Stimulated activated CD8-positive, alpha-beta memory T cell treated with anti-CD3 and anti-CD28 coated beads, Interleukin-4, amount 100 ng/mL, for 4 hours (primary cell): ENCODE data around the gene PREX1.

Experiments used
- DNase-seq, 2 donors: peaks; one replicate each; pipeline ENCODE4 v3.0.0-alpha.2; 2020; ENCODE audit warnings: low read depth in 2 of 2, low spot score in 1 of 2

The PREX1 gene

DNA sequence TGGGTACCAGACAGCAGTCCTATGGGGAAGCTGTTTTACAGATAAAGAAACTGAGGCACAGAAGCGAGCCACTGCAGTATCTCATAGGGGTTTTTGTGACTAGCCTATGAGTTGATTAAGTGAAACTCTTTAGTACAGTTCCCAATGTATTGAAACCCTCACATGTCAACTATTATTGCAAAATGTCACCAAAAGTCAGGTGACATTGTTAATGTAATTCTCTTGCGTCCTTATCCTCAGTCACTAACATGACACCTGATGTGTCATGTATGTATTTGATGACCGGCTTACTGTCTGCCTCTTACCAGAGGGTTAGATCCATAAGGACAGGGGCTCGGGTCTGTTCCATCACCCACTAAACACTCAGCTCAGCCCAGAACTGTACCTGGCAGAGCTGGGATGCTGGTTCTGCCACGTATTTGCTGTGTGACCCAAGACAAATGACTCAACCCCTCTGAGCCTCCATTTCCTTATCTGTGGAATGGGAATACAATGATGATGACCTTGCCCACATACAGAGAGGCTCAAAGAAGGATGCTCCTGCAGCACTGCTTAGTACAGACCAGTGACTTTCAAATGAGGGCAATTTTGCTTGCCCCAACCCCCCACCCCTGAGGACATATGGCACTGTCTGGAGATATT, 32.9 kb downstream of the PREX1 start:
- no peak for DNase-seq

GRCh38 chr20:48794360-48794759, 33.4 kb downstream of the PREX1 start:
- DNase-seq, result no peak

GRCh38 chr20:48793776-48794175, 34.0 kb downstream of the PREX1 start:
- DNase-seq, result no peak

DNA sequence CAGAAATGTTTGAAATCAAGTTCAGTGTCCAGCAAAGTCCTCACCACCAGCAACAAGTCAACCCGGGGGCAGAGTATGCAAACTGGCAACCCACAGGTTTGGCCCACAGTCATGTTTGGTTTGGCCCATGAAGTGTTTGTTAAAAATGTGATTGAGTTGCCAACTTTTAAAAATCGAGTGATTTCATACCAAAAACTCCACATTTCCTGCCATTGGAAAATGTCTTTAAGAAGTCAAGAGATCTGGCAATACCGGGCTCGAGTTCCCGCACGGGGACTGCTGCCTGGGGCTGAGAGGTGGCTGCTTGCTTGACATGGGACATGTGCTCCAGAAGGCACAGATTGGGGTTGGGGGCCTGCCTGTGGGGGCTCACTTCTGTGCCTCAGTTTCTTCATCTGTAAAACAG, 36.1 kb downstream of the PREX1 start:
- no peak for DNase-seq

- no peak for DNase-seq
Measured at GRCh38 chr20:48791014-48791413, 36.8 kb downstream of the PREX1 start.

- no peak for DNase-seq
Measured at GRCh38 chr20:48790473-48791003, 37.3 kb downstream of the PREX1 start.

- DNase-seq, result no peak
Measured at GRCh38 chr20:48789781-48790472, 37.9 kb downstream of the PREX1 start.

GRCh38 chr20:48789185-48789668, 38.6 kb downstream of the PREX1 start:
- no peak for DNase-seq

DNA sequence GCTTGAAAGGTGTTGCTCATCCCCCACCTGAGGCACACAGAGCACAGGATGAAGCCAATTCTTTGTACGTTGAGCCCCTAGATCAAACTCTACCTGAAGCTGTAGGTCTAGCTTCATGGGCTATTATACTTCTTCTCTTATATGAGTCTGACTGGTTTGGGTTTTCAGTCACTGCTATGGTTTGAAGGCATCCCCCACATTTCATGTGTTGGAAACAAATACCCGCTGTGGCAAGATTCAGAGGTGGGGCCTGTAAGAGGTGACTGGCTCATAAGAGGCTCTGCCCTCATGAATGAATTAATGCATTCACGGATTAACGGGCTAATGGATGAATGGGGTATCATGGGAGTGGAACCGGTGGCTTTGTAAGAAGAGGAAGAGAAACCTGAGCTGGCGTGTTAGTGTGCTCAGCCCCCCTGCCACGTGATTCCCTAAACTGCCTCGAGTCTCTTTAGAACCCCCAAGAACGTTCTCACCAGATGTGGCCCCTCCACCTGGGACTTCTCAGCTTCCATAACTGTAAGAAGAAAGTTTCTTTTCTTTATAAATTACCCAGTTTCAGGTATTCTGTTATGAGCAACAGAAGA, 39.2 kb downstream of the PREX1 start:
- DNase-seq, result no peak

- no peak for DNase-seq
Measured at GRCh38 chr20:48787861-48788375, 39.9 kb downstream of the PREX1 start.

DNA sequence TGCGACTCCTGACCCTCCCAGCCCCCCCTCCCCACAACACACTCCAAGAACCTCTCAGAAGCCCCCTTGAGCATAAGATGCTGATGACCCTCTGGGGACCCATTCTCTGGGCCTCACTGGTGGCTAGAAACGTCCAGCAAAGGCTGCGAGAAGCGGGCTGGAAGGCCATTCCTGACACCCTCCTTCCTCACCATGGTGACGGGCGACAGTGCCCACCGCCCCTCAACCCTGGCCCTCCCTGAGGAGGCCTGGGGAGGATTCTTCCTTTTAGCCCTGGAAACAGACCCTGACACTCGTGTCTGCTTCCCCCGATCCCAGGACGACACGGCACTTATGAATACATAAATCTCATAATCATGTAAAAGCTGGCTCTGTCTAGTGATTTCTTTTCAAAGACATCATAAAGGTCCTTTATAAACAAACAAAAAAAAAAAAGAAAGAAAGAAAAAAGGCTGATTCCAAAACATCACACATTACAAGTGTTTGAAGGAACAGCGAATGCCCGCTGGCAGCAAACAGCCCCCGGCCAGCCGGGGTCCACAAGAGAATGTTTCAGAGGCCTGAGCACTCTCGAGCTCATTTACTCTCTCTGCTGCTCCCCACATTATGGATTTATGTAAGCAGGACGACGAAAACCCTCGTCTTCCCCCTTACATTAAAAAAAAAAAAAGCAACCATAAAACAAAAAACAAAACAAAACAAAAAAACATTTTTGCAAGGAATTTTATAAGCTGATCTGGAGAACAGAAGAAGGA, 40.7 kb downstream of the PREX1 start:
- DNase-seq, result no peak

DNA sequence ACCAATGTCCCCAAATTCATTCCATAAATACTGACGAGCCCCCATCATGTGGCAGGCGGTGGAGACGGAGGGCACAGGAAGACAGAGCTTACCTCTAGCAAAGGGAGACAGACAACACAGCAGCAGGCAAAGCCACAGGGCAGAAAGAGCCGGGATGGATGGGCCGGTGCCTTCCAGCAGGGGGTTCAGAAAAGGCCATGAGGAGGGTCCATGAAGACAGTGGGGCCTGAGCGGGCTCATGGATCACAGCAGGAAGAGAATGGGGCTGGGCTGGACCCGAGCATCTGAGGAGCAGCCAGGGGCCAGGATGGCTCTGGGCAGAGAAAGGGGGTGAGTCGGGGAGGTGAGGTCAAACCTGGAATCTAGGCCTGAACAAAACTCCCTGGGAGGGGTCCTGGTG, 42.0 kb downstream of the PREX1 start:
- DNase-seq, result no peak

- DNase-seq, result no peak
Measured at GRCh38 chr20:48785256-48785655, 42.5 kb downstream of the PREX1 start.

GRCh38 chr20:48784273-48784641, 43.5 kb downstream of the PREX1 start:
- DNase-seq, result no peak

GRCh38 chr20:48783533-48784272, 44.1 kb downstream of the PREX1 start:
- DNase-seq, result no peak

DNA sequence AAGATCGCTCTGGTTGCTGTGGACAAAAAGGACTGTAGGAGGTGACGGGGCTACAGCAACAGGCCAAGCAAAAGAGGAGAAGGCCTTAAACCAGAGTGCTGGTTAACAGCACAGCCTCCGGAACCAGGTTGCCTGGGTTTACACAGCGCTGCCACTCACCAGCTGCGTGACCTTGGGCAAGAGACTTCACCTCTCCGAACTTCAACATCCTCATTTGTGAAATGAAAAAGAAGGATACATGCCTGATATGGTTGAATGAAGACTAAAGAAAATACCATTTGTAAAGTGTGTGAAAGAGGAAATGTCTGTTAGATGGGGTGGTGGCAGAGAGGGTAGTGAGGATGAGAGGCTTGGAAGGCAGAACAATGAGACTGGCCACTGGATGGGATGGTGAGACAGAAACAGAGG, 44.9 kb downstream of the PREX1 start:
- no peak for DNase-seq

- no peak for DNase-seq
Measured at GRCh38 chr20:48782053-48782452, 45.7 kb downstream of the PREX1 start.

- no peak for DNase-seq
Measured at GRCh38 chr20:48781634-48782033, 46.2 kb downstream of the PREX1 start.

- DNase-seq, result no peak
Measured at GRCh38 chr20:48779435-48779834, 48.4 kb downstream of the PREX1 start.

DNA sequence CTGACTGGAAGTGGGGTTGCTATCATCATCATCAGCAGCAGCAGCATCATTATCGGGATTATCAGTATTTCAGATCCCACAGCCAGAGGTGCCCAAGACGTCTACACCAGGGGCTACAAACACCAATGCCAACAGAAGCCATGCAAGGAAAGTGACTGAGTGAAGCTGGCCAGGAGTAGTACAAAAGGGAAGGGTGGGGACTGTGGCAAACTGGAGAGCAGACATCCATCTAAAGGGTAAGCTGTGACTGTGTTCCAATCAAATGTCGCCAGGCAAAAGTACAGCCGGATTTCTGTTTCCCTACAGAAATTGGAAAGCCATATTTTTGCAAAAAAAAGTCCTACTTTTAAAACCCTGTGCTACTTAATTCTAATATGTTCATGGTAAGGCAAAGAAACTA, 50.0 kb downstream of the PREX1 start:
- no peak for DNase-seq

DNA sequence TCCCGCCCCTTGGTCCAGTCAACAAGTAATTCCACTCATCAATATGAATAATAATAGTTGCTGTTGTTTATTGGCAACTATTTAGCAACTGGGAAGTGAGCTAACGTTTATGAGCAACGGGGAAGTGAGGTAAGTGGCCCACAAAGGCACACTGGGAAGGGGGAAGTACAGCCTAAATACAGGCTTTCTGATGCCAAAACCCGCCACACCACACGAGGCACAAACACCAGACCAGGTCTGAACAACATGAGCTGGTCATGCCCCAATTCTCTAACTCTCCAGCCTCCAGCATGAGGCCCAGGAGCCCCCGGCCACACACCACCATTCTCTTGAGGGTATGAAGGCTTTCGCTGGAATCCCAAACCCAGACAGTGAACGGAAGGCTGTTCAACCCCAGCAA, 50.8 kb downstream of the PREX1 start:
- DNase-seq, result no peak
